ENCODE measurements around the gene ITSN2. TPM values are rescaled to one million over a fixed set of nuclear protein-coding genes. Genes with fewer than 3 reads are reported as not detected.

Gene ITSN2
- total and polyA plus RNA-seq, 4 donors, result 10.1 to 32.4 (median 21.6) TPM

DNA sequence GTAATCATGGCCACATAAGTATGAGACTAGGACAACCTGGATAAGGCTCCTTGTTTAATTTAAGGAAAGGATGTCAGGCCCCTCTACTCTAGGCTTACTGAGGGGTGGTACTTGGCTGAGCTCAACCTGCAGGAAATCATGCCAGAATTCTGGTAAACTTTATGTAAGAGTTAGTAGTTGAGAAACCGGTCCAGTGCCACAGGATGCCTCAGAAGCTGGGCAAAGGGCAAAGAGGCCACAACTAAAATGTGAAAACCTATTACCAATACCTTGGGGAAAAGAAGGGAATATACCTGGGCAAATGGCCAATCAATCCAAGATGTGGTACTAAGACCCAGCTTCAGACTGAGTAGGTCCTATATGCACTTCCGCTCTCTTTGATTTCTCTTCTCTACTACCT, 86.7 kb downstream of the ITSN2 start:
- H3K27me3 ChIP-seq (ENCODE audit: control insufficient read depth in 4 of 4, insufficient read depth in 4 of 4, low read length in 3 of 4), result no peaks in the 10 kb centered on the region
- no peak overlapping the region for H3K4me3 ChIP-seq (ENCODE audit: low read depth in 1 of 3, low read length in 3 of 3)
- 70% methylated on average over 2 of the region's 2 CpGs for WGBS
- peaks cover 0 to 7% (median 2%) of the 10 kb centered on the region in 4 donors for H3K4me1 ChIP-seq (ENCODE audit: control insufficient read depth in 4 of 4, insufficient read depth in 4 of 4, low read length in 3 of 4)
- H3K36me3 ChIP-seq (ENCODE audit: control insufficient read depth in 4 of 4, insufficient read depth in 3 of 4, low read depth in 1 of 4, low read length in 3 of 4), result peaks cover 1 to 31% (median 15%) of the 10 kb centered on the region in 4 donors
- peak overlapping the region; percentile 5 to 15 for H3K27ac ChIP-seq (ENCODE audit: low read depth in 1 of 2, low read length in 2 of 2)
- H3K9me3 ChIP-seq (ENCODE audit: control insufficient read depth in 4 of 4, low read length in 3 of 4), result no peaks in the 10 kb centered on the region
- no peak for DNase-seq (ENCODE audit: low spot score)
- peak in 1 of 2 donors; percentile 47 for TF ChIP-seq RXRA (IDR thresholded peaks at IDR 0.05)
- peak; percentile 47 to 71 for TF ChIP-seq HNF4A (conservative IDR thresholded peaks at IDR 0.05)
- peak; percentile 38 for TF ChIP-seq SP1 (IDR thresholded peaks at IDR 0.05)
- no peak for TF ChIP-seq EGR1 (IDR thresholded peaks at IDR 0.05; ENCODE audit: low read depth in 2 of 2)
- TF ChIP-seq RAD21 (IDR thresholded peaks at IDR 0.05), result peak in 1 of 2 donors; percentile 22
- no peak overlapping the region for H3K9ac ChIP-seq (ENCODE audit: low read depth in 1 of 2, low read length in 2 of 2)

- TF ChIP-seq YY1 (IDR thresholded peaks at IDR 0.05), result no peak
- no peak for TF ChIP-seq CTCF (IDR thresholded peaks at IDR 0.05; ENCODE audit: low read depth, low read length, missing input control)
- Histone ChIP-seq H3K9ac (ENCODE audit: low read depth in 1 of 2, low read length in 2 of 2) (no peak overlapping the region), H3K27ac (ENCODE audit: low read depth in 1 of 2, low read length in 2 of 2) (no peak overlapping the region), H3K4me1 (ENCODE audit: control insufficient read depth in 4 of 4, insufficient read depth in 4 of 4, low read length in 3 of 4) (peaks cover 0 to 7% (median 2%) of the 10 kb centered on the region in 4 donors), H3K36me3 (ENCODE audit: control insufficient read depth in 4 of 4, insufficient read depth in 3 of 4, low read depth in 1 of 4, low read length in 3 of 4) (peaks cover 1 to 34% (median 17%) of the 10 kb centered on the region in 4 donors), H3K4me3 (ENCODE audit: low read depth in 1 of 3, low read length in 3 of 3) (no peak overlapping the region), H3K9me3 (ENCODE audit: control insufficient read depth in 4 of 4, low read length in 3 of 4) (no peaks in the 10 kb centered on the region), H3K27me3 (ENCODE audit: control insufficient read depth in 4 of 4, insufficient read depth in 4 of 4, low read length in 3 of 4) (no peaks in the 10 kb centered on the region)
- 80% methylated on average over 2 of the region's 2 CpGs for WGBS
- DNase-seq (ENCODE audit: low spot score), result no peak
Observed at GRCh38 chr2:24272907-24273306, 87.4 kb downstream of the ITSN2 start.

DNA sequence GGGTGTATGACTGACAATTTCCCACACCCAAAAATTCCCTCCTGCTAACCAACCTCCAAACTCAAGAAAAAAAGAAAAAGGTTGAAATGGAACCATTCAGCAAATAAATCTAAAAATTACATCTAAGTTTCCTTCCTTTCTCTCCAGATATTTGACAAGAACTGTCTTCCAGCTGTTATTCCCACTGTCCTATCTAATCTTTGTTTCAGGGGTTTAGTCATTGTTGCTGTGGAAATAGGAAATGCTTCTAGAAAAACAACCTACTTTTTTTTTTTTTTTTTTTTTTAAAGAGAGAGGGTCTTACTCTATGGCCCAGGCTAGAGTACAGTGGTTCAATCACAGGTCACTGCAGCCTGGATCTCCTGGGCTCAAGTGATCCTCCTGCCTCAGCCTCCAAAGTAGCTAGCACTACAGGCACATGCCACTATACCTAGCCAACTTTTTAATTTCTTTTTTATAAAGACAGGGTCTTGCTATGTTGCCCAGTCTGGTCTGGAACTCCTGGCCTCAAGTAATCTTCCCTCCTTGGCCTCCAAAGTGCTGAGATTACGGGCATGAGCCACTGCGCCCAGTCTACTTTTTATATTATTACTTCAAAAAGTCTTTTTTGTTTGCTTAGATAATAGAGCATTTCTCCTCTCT, 88.1 kb downstream of the ITSN2 start:
- WGBS, result 97% methylated on average over 2 of the region's 2 CpGs
- Histone ChIP-seq H3K27me3 (ENCODE audit: control insufficient read depth in 4 of 4, insufficient read depth in 4 of 4, low read length in 3 of 4) (no peaks in the 10 kb centered on the region), H3K27ac (ENCODE audit: low read depth in 1 of 2, low read length in 2 of 2) (no peak overlapping the region), H3K4me1 (ENCODE audit: control insufficient read depth in 4 of 4, insufficient read depth in 4 of 4, low read length in 3 of 4) (peaks cover 0 to 7% (median 2%) of the 10 kb centered on the region in 4 donors), H3K4me3 (ENCODE audit: low read depth in 1 of 3, low read length in 3 of 3) (no peak overlapping the region), H3K9ac (ENCODE audit: low read depth in 1 of 2, low read length in 2 of 2) (no peak overlapping the region), H3K36me3 (ENCODE audit: control insufficient read depth in 4 of 4, insufficient read depth in 3 of 4, low read depth in 1 of 4, low read length in 3 of 4) (peaks cover 3 to 34% (median 19%) of the 10 kb centered on the region in 4 donors), H3K9me3 (ENCODE audit: control insufficient read depth in 4 of 4, low read length in 3 of 4) (no peaks in the 10 kb centered on the region)
- TF ChIP-seq RXRA (IDR thresholded peaks at IDR 0.05), result no peak
- TF ChIP-seq HNF4G (IDR thresholded peaks at IDR 0.05), result no peak
- no peak for TF ChIP-seq YY1 (IDR thresholded peaks at IDR 0.05)
- TF ChIP-seq ZBTB33 (IDR thresholded peaks at IDR 0.05), result no peak
- no peak for TF ChIP-seq REST (IDR thresholded peaks at IDR 0.05)
- TF ChIP-seq RAD21 (IDR thresholded peaks at IDR 0.05), result no peak
- no peak for TF ChIP-seq FOXA1 (IDR thresholded peaks at IDR 0.05)
- no peak for TF ChIP-seq FOXA2 (IDR thresholded peaks at IDR 0.05)
- no peak for TF ChIP-seq EGR1 (IDR thresholded peaks at IDR 0.05; ENCODE audit: low read depth in 2 of 2)
- TF ChIP-seq SP1 (IDR thresholded peaks at IDR 0.05), result no peak
- TF ChIP-seq JUND (IDR thresholded peaks at IDR 0.05), result no peak
- TF ChIP-seq CTCF (IDR thresholded peaks at IDR 0.05; ENCODE audit: low read depth, low read length, missing input control), result no peak
- no peak for TF ChIP-seq HNF4A (conservative IDR thresholded peaks at IDR 0.05)
- DNase-seq (ENCODE audit: low spot score), result no peak
